ENCODE results near the gene PDE11A.

DNA sequence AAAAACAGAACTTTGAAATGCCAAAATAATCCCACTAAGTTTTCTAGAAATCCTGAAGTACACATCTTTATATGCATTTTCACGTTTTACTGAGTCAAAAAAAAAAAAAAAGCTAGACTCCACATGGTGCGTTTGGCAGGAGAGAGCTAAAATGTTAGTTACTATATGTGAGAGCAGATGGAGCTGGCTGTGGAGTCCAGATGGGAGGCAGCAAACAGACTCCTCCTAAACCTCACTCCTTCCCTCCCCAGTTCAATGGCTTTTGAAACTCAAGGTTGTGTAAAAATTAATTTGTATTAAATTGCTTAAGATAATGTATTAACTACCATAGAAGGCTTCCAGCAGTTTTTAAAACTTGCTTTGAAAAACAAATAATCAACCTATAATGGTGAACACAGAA lies 431.2 kb downstream of the PDE11A start:
- TF ChIP-seq CTCF (conservative IDR thresholded peaks at IDR 0.05; ENCODE audit: low read depth in 2 of 2): no peak
- no peak for TF ChIP-seq EZH2 (IDR thresholded peaks at IDR 0.05; ENCODE audit: low read depth, unreplicated experiment)
- TF ChIP-seq ETS1 (IDR thresholded peaks at IDR 0.05): no peak
- TF ChIP-seq POLR2AphosphoS5 (IDR thresholded peaks at IDR 0.05; ENCODE audit: low read depth): no peak
